NCI-H524 (cell line): ENCODE data around the gene HSPA4.

Experiments
- DNase-seq, 2 experiments: peaks; one replicate each; lab custom pipeline; 2025; lab: John Stamatoyannopoulos, UW

The HSPA4 gene

GRCh38 chr5:133106343-133106742 lies 54.5 kb downstream of the HSPA4 start:
- no peak for DNase-seq

- DNase-seq = no peak
Observed at GRCh38 chr5:133106761-133107572, 55.2 kb downstream of the HSPA4 start.

- DNase-seq = no peak
Observed at GRCh38 chr5:133108481-133108921, 56.7 kb downstream of the HSPA4 start.

GRCh38 chr5:133109655-133110483 lies 58.1 kb downstream of the HSPA4 start:
- DNase-seq = peak in 1 of 2 experiments; percentile 7

GRCh38 chr5:133110709-133111108 lies 58.9 kb downstream of the HSPA4 start:
- no peak for DNase-seq

GRCh38 chr5:133111299-133111698 lies 59.5 kb downstream of the HSPA4 start:
- peak; percentile 48 to 82 for DNase-seq

GRCh38 chr5:133112026-133112660 lies 60.3 kb downstream of the HSPA4 start:
- no peak for DNase-seq

GRCh38 chr5:133113331-133114061 lies 61.7 kb downstream of the HSPA4 start:
- no peak for DNase-seq

GRCh38 chr5:133114166-133114932 lies 62.5 kb downstream of the HSPA4 start:
- DNase-seq = no peak

- DNase-seq = no peak
Observed at GRCh38 chr5:133114933-133115310, 63.1 kb downstream of the HSPA4 start.

GRCh38 chr5:133116601-133117000 lies 64.8 kb downstream of the HSPA4 start:
- peak in 1 of 2 experiments; percentile 9 for DNase-seq

- no peak for DNase-seq
Observed at GRCh38 chr5:133117166-133117911, 65.5 kb downstream of the HSPA4 start.

- DNase-seq = no peak
Observed at GRCh38 chr5:133117912-133118445, 66.2 kb downstream of the HSPA4 start.

GRCh38 chr5:133118741-133119140 lies 66.9 kb downstream of the HSPA4 start:
- no peak for DNase-seq

- DNase-seq = peak in 1 of 2 experiments; percentile 22
Observed at GRCh38 chr5:133119233-133119711, 67.5 kb downstream of the HSPA4 start.

- DNase-seq = no peak
Observed at GRCh38 chr5:133120156-133120750, 68.4 kb downstream of the HSPA4 start.

- DNase-seq = no peak
Observed at GRCh38 chr5:133121080-133121479, 69.3 kb downstream of the HSPA4 start.

- DNase-seq = no peak
Observed at GRCh38 chr5:133121611-133122150, 69.9 kb downstream of the HSPA4 start.

- DNase-seq = no peak
Observed at GRCh38 chr5:133122711-133123110, 70.9 kb downstream of the HSPA4 start.
